GM12865 (cell line): ENCODE data around the gene MED16.

Experiments
- DNase-seq: peaks from one replicate; pipeline ENCODE4 v3.0.0; 2010; ENCODE audit warnings: low read depth
- H3K4me3 ChIP-seq: 2 replicates; pipeline ENCODE4 v1.5.1; 2011; ENCODE audit warnings: mild to moderate bottlenecking, low read depth, low read length, control low read depth
- TF ChIP-seq, protein P1 (sequence below): IDR thresholded peaks from 2 replicates; pipeline ENCODE4 v1.5.1; 2011; ENCODE audit warnings: low read length, control low read depth, low read depth, inconsistent platforms; ENCODE audit not compliant: insufficient read depth; ENCODE audit errors: missing control alignments

MED16 gene

DNA sequence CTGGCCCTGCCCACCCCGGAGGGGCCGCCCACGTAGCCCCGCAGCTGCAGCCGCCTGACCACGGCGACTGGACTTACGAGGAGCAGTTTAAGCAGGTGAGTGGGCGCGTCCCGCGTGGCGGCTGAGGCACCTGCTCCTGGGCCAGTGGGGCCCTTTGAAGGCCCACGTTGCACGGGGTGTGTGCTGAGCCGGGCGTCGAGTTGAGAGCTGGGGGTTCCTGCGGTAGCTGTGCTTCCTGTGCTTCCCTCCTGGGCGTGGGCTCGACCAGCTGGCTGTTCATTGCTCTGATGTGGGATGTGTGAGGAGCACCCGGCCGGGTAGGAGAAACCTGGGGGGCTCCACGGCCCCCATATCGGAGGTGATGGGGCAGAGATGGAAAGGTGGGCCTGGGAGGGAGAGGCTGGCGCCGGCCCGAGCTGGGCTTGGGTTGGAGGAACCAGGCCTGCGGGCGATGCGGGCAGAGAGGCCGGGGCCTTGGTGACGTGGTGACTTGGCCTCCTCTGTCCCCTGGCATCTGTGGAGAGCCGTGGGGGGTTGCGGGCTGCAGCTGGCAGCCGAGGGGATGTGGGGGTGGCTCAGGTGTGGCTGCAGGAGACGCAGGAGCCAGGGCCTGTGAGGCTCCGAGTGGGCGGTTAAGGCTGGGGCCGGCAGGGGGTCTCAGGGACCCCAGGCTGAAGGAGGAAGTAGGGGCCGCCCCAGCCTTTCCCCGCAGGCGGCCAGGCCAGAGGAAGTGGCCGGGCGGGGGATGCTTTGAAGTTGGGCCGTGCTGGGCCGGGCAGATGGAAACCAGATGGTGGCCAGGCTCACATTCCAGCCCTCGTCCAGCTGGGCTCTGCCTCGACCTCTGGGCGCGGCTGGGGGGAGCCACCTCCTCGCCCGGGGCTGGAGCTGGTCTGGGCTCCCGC lies 39.9 kb upstream of the MED16 start:
- H3K4me3 ChIP-seq: peak overlapping the region; percentile 53
- TF ChIP-seq, protein P1, sequence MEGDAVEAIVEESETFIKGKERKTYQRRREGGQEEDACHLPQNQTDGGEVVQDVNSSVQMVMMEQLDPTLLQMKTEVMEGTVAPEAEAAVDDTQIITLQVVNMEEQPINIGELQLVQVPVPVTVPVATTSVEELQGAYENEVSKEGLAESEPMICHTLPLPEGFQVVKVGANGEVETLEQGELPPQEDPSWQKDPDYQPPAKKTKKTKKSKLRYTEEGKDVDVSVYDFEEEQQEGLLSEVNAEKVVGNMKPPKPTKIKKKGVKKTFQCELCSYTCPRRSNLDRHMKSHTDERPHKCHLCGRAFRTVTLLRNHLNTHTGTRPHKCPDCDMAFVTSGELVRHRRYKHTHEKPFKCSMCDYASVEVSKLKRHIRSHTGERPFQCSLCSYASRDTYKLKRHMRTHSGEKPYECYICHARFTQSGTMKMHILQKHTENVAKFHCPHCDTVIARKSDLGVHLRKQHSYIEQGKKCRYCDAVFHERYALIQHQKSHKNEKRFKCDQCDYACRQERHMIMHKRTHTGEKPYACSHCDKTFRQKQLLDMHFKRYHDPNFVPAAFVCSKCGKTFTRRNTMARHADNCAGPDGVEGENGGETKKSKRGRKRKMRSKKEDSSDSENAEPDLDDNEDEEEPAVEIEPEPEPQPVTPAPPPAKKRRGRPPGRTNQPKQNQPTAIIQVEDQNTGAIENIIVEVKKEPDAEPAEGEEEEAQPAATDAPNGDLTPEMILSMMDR: no peak
- peak; percentile 58 for DNase-seq

- peak overlapping the region; percentile 53 for H3K4me3 ChIP-seq
- TF ChIP-seq, protein P1: no peak
- no peak for DNase-seq
Measured at GRCh38 chr19:931860-932647, 39.1 kb upstream of the MED16 start.

GRCh38 chr19:929891-930258 lies 36.9 kb upstream of the MED16 start:
- H3K4me3 ChIP-seq: no peak overlapping the region
- no peak for DNase-seq
- TF ChIP-seq, protein P1: no peak

- TF ChIP-seq, protein P1: no peak
- no peak overlapping the region for H3K4me3 ChIP-seq
- no peak for DNase-seq
Measured at GRCh38 chr19:929203-929890, 36.4 kb upstream of the MED16 start.

- no peak for DNase-seq
Measured at GRCh38 chr19:928471-929202, 35.6 kb upstream of the MED16 start.

More at GRCh38 chr19:928471-929202, 35.6 kb upstream of the MED16 start:
- TF ChIP-seq, protein P1: no peak
- no peak overlapping the region for H3K4me3 ChIP-seq
